A549 treated with AZD2906 at 1 μM for 4 hours (cell line): Measurements from ENCODE around the gene SRSF10. TPM values are rescaled to one million over a fixed set of nuclear protein-coding genes. Genes with fewer than 3 reads are reported as not detected.

Experiments
- total RNA-seq: library from RNA; stranded (reverse); fragments of 200-300 nt; extraction: Qiagen RNA extraction; gene quantifications from 5 replicates; pipeline ENCODE4 v1.2.3, GENCODE V29; 2022

Gene SRSF10
- 89.6 to 99.1 TPM (median 94.2 TPM) in 5 replicates for total RNA-seq

DNA sequence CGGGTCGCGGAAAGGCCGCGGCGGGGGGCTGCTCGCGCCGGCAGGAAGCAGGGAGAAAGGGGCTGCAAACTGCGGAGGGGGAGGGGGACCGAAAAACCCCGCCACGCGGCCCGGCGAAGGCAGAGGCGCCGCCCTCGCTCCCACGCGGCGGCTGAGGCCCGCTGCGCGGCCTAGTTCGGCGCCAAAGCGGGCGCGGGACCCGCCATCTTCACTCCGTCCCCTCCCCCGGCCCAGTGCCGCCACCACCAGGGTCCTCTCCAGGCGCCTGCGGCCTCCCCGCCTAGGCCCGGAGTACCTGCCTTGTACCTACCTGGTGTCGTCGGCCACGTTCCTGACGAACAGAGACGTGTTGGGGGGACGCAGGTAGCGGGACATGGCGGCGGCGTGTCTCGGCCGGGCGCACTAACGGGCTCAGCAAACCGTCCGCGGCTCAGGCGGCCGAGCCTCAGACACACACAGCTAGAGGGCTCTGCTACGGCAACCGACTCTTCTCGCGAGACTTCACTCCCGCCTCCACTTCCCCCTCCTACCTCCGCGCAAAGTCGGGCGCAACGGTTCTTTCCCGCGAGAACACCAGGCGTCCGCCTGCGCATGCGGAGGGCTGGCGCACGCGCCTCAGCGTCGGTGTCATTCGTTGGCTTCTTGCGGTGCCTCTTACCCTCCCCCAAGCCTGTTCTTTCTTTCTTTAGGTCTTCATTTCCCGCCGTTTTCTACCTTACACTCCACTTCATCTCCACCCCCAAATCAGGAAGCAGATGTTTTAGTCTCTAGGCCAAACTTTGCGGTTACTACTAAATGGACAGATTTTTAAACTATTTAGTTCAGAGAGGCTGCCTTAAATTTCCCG, at the start of gene SRSF10:
TSS of gene SRSF10 (minus strand) at position 447 of the 847 bp plus-strand sequence. CDS start at position 375, 72 bp downstream.

DNA sequence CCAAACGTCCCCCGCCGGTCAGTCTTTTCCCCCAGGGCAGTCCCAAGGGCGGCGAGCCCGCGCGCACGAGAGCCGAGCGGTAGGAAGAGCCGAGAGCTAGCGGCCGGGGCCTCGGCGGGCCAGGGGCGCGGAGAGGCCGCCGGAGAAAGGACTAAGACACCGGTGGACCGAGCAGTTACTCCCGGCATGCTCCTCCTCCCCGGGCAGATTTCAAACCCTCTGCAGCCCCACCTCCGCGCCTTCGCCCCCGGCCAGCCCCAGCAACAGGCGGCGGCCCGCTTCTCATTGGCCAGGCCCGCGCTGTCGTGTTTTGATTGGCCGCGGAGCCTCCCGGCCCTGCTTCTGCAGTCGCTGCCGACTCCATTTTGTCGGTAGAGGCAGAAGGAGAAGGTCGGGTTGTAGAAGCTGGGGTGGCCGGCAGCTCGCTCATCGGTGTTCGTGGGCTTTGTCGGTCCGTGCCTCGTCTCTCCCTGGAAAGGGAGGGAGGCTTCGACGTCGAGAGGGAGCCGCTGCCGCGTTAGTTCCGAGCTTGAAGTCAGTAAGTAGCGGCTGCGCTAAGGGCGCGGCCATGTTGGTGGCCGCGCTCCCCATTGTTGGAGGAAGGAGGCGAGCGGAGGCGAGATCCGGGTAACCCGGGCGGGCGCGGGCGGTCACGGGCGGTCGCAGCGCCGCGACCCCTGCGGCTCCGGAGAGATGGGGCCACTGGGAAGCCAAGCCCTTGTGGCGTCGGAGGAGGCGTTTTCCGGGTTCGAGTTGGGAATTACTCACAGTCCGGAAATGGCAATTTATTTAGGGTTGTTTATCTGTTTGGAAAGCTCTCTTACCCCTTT, 20.5 kb downstream of the SRSF10 start, which contains the start of gene PNRC2:
TSS of gene PNRC2 (plus strand) at position 368 of the 830 bp plus-strand sequence. CDS start 1,630 bp downstream, outside the sequence.

Other genes with a start within 250 kb of the SRSF10 start
- 26.3 to 35.0 TPM (median 27.4 TPM) in 5 replicates for gene ELOA, start 236.9 kb downstream of the SRSF10 start, total RNA-seq
- gene PITHD1, start 201.9 kb downstream of the SRSF10 start, total RNA-seq, result 23.3 to 30.5 TPM (median 29.8 TPM) in 5 replicates
- 56.4 to 59.6 TPM (median 57.5 TPM) in 5 replicates for gene LYPLA2, start 189.2 kb downstream of the SRSF10 start, total RNA-seq
- 68.2 to 77.4 TPM (median 70.0 TPM) in 5 replicates for gene GALE, start 179.6 kb downstream of the SRSF10 start, total RNA-seq
- gene HMGCL, start 154.9 kb downstream of the SRSF10 start, total RNA-seq, result 12.2 to 14.1 TPM (median 13.9 TPM) in 5 replicates
- 8.5 to 11.5 TPM (median 10.1 TPM) in 5 replicates for gene FUCA1, start 112.0 kb downstream of the SRSF10 start, total RNA-seq
- 0.01 TPM in 1 of 5 replicates, not detected in the others for gene CNR2, start 67.0 kb downstream of the SRSF10 start, total RNA-seq
- 29.0 to 39.1 TPM (median 33.8 TPM) in 5 replicates for gene PNRC2, start 20.5 kb downstream of the SRSF10 start, total RNA-seq
- 6.2 to 7.2 TPM (median 7.0 TPM) in 5 replicates for gene MYOM3, start 131.8 kb upstream of the SRSF10 start, total RNA-seq
- 7.1 to 9.7 TPM (median 8.3 TPM) in 5 replicates for gene IL22RA1, start 162.8 kb upstream of the SRSF10 start, total RNA-seq
- 0.79 to 1.1 TPM (median 0.91 TPM) in 5 replicates for gene IFNLR1, start 207.0 kb upstream of the SRSF10 start, total RNA-seq